ENCODE data around the gene AGO3. TPM values are rescaled to one million over a fixed set of nuclear protein-coding genes. Genes with fewer than 3 reads are reported as not detected.

AGO3 gene
- total RNA-seq, 2 experiments from 2014 or later: 22.5 to 42.0 TPM

- Histone ChIP-seq H3K4me1 (ENCODE audit: insufficient read depth, low read length, poor library complexity, severe bottlenecking) (peaks cover 46% of the 10 kb centered on the region), H3K79me2 (ENCODE audit: insufficient read depth, low read depth, low read length) (peaks cover 59% of the 10 kb centered on the region), H4K20me1 (ENCODE audit: insufficient read depth, low read length) (peaks cover 5% of the 10 kb centered on the region; the same call in 1 of the 2 replicates), H3K36me3 (ENCODE audit: insufficient read depth, low read length) (no peaks in the 10 kb centered on the region), H3K9me2 (ENCODE audit: insufficient read depth, low read length) (no peaks in the 10 kb centered on the region), H3K9me3 (ENCODE audit: low read length) (no peaks in the 10 kb centered on the region), H3K4me2 (ENCODE audit: low read length) (peak overlapping the region; percentile 88), H3K4me3 (ENCODE audit: low read depth, low read length, poor library complexity, severe bottlenecking) (peak overlapping the region; percentile 93), H2AFZ (ENCODE audit: low read length) (peak overlapping the region; percentile 71), H3K27ac (ENCODE audit: low read depth, low read length, poor library complexity, severe bottlenecking) (peak overlapping the region; percentile 83)
- ChIA-PET CTCF (ENCODE audit: unreplicated experiment) (no interaction called here), POLR2A (interaction anchor here (0.7 to 1.2 kb wide), 5 partner anchors 11 to 292 kb away, joined by 3 to 9 read pairs (median 4); partner anchors contain the start of gene THRAP3)
- TF ChIP-seq EZH2phosphoT487 (IDR thresholded peaks at IDR 0.05; ENCODE audit: borderline replicate concordance, low read depth, low read length) (no peak), CTCF (conservative IDR thresholded peaks at IDR 0.05; ENCODE audit: low read length) (no peak)
- no peak for DNase-seq (ENCODE audit: low spot score)
- intact Hi-C loops (cut with micrococcal nuclease; ENCODE audit: unreplicated experiment): loop anchor here (2.0 to 10.0 kb wide), 2 partner anchors 157 to 453 kb away; partner anchors contain the start of genes ADPRS and STK40
- no TSS peak for BruUV-seq (replicated peaks)
Observed at GRCh38 chr1:35931446-35932157, 697 bp downstream of the AGO3 start.

- DNase-seq (ENCODE audit: low spot score): no peak
- Histone ChIP-seq H3K4me2 (ENCODE audit: low read length) (peak overlapping the region; percentile 88), H3K4me1 (ENCODE audit: insufficient read depth, low read length, poor library complexity, severe bottlenecking) (peaks cover 46% of the 10 kb centered on the region), H3K27ac (ENCODE audit: low read depth, low read length, poor library complexity, severe bottlenecking) (peak overlapping the region; percentile 83), H2AFZ (ENCODE audit: low read length) (peak overlapping the region; percentile 71; the same call in 1 of the 2 replicates), H3K79me2 (ENCODE audit: insufficient read depth, low read depth, low read length) (peaks cover 63% of the 10 kb centered on the region), H4K20me1 (ENCODE audit: insufficient read depth, low read length) (peaks cover 5% of the 10 kb centered on the region; the same call in 1 of the 2 replicates), H3K4me3 (ENCODE audit: low read depth, low read length, poor library complexity, severe bottlenecking) (peak overlapping the region; percentile 93), H3K9me2 (ENCODE audit: insufficient read depth, low read length) (no peaks in the 10 kb centered on the region), H3K36me3 (ENCODE audit: insufficient read depth, low read length) (no peaks in the 10 kb centered on the region), H3K9me3 (ENCODE audit: low read length) (no peaks in the 10 kb centered on the region)
- POLR2A ChIA-PET: no interaction called here
- BruUV-seq (replicated peaks): TSS peak; percentile 66
- CTCF ChIA-PET (ENCODE audit: unreplicated experiment): no interaction called here
- TF ChIP-seq EZH2phosphoT487 (IDR thresholded peaks at IDR 0.05; ENCODE audit: borderline replicate concordance, low read depth, low read length): no peak
- TF ChIP-seq CTCF (conservative IDR thresholded peaks at IDR 0.05; ENCODE audit: low read length): no peak
- intact Hi-C loops (cut with micrococcal nuclease; ENCODE audit: unreplicated experiment): loop anchor here (10.0 kb wide), 1 partner anchor 453 kb away; the partner anchor contains the start of gene STK40
Observed at GRCh38 chr1:35932158-35932636, 1.3 kb downstream of the AGO3 start.
